Progenitor cell of endocrine pancreas (in vitro differentiated cells): Measurements from ENCODE around the gene NYAP2. TPM values are rescaled to one million over a fixed set of nuclear protein-coding genes. Genes with fewer than 3 reads are reported as not detected.

ENCODE experiments used
- DNase-seq: peaks from one replicate; pipeline ENCODE4 v3.0.0; 2021; ENCODE audit warnings: low spot score; ENCODE audit not compliant: unreplicated experiment
- H3K27ac Mint-ChIP-seq: 2 replicates; pipeline ENCODE4 v1.8.0; 2021; ENCODE audit warnings: mild to moderate bottlenecking, moderate library complexity, mixed read lengths
- H3K27me3 Mint-ChIP-seq: 2 replicates; pipeline ENCODE4 v1.8.0; 2021; ENCODE audit warnings: mixed read lengths
- H3K36me3 Mint-ChIP-seq: 2 replicates; pipeline ENCODE4 v1.8.0; 2022; ENCODE audit warnings: mixed read lengths; ENCODE audit not compliant: insufficient read depth
- H3K4me1 Mint-ChIP-seq: 2 replicates; pipeline ENCODE4 v1.8.0; 2021; ENCODE audit warnings: low read depth, mixed read lengths
- H3K4me3 Mint-ChIP-seq: 2 replicates; pipeline ENCODE4 v1.8.0; 2021; ENCODE audit warnings: low read depth, mild to moderate bottlenecking, moderate library complexity, mixed read lengths
- H3K9me3 Mint-ChIP-seq: 2 replicates; pipeline ENCODE4 v1.8.0; 2021; ENCODE audit warnings: low read depth, mixed read lengths
- total RNA-seq: library from RNA; stranded (reverse); gene quantifications from 2 replicates; pipeline ENCODE4 v1.2.1, GENCODE V29; 2021
- TF ChIP-seq, protein P1 (sequence below): fragments of 200-600 bp; sonication (generic); IDR thresholded peaks from one replicate; pipeline ENCODE4 v1.5.0; 2021; ENCODE audit warnings: antibody characterized with exemption, mild to moderate bottlenecking; ENCODE audit not compliant: unreplicated experiment

NYAP2 gene
- total RNA-seq, 1 donor from 2014 or later: 0.10 TPM

DNA sequence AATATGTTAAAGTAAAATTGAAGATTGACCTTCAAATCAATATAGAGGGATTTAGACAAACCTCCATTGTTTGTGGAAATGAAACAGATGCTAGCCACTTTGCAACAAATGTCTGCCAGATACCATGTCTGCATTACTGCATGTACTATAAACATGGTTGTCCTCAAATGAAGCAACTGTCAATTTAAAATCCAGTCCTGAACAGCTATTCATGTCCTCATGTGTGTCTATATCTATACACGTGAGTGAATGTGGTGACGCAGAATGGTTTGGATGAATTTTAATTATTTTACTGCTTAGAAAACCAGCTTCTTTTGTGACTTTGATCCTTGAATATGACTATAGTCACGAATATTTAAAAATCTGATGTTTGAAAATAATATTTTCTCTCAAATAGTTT is 71.5 kb downstream of the NYAP2 start:
- H3K4me1 Mint-ChIP-seq: peaks cover 31% of the 10 kb centered on the region
- TF ChIP-seq, protein P1, sequence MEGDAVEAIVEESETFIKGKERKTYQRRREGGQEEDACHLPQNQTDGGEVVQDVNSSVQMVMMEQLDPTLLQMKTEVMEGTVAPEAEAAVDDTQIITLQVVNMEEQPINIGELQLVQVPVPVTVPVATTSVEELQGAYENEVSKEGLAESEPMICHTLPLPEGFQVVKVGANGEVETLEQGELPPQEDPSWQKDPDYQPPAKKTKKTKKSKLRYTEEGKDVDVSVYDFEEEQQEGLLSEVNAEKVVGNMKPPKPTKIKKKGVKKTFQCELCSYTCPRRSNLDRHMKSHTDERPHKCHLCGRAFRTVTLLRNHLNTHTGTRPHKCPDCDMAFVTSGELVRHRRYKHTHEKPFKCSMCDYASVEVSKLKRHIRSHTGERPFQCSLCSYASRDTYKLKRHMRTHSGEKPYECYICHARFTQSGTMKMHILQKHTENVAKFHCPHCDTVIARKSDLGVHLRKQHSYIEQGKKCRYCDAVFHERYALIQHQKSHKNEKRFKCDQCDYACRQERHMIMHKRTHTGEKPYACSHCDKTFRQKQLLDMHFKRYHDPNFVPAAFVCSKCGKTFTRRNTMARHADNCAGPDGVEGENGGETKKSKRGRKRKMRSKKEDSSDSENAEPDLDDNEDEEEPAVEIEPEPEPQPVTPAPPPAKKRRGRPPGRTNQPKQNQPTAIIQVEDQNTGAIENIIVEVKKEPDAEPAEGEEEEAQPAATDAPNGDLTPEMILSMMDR: no peak
- H3K27me3 Mint-ChIP-seq: peaks cover under 1% of the 10 kb centered on the region
- DNase-seq: no peak
- no peaks in the 10 kb centered on the region for H3K9me3 Mint-ChIP-seq
- H3K36me3 Mint-ChIP-seq: no peaks in the 10 kb centered on the region
- H3K4me3 Mint-ChIP-seq: no peak overlapping the region
- peak overlapping the region; percentile 25 for H3K27ac Mint-ChIP-seq

DNA sequence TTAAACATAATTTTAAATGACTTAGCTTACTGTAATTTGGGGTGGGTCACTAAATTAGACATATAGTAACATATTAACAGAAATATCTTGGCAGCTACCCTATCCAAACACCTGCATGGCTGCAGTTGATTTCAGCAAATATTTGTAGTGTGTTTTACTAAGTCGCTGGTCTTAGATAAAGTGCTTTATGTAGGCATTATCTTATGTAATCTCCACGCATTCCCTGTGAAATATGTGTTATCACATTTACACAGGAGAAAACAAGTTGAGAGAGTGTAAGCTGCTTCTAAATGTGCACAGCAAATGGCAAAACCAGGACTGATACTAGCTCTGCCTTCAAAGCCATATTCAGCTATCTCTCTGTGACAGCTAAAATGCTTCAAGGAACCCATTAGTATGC is 72.0 kb downstream of the NYAP2 start:
- no peaks in the 10 kb centered on the region for H3K9me3 Mint-ChIP-seq
- TF ChIP-seq, protein P1: no peak
- DNase-seq: no peak
- H3K27ac Mint-ChIP-seq: peak overlapping the region; percentile 25
- H3K4me3 Mint-ChIP-seq: no peak overlapping the region
- H3K4me1 Mint-ChIP-seq: peaks cover 31% of the 10 kb centered on the region
- no peaks in the 10 kb centered on the region for H3K27me3 Mint-ChIP-seq
- no peaks in the 10 kb centered on the region for H3K36me3 Mint-ChIP-seq

DNA sequence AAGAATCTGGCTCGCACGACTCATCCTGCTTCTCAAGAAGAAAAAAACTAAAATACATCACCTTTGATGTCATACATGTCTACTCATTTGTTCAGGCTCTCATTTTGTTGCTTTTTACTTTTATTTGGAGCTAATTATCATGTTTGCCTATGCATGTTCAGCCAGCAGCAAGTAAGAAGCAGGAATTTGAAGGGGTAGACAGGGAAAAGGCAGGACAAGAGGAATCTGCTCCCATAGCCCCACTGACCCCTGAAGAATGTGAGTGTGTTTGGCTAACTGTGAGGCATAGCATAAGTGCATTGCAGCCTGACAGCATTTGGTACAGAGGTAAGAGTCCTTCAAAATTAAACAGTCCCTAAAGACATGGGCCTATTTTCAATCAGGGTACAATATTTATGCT is 72.7 kb downstream of the NYAP2 start:
- Mint-ChIP-seq H3K27ac (no peak overlapping the region), H3K36me3 (no peaks in the 10 kb centered on the region), H3K4me3 (no peak overlapping the region), H3K4me1 (peaks cover 27% of the 10 kb centered on the region), H3K27me3 (no peaks in the 10 kb centered on the region), H3K9me3 (no peaks in the 10 kb centered on the region)
- DNase-seq: no peak
- TF ChIP-seq, protein P1: no peak

DNA sequence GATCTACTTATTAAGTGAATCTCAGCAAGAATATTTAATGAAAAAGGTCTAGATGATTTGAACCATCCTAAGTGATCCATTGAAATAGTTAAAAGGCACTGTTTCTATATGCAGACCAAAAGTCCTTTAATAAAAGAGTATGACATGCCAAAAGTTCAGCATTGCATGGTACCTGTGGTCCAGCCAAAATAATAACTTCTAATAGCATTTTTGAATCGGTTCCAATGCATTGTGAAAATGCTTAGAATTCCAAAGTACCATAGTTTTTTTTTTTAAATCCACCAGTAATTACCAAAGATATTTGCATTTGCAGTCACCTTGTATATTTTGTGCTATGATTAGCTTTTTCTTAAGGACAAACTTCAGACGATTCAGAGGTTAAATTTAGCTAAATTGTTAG is 79.9 kb downstream of the NYAP2 start:
- Mint-ChIP-seq H3K27me3 (peaks cover 8% of the 10 kb centered on the region), H3K27ac (no peak overlapping the region), H3K4me3 (no peak overlapping the region), H3K9me3 (no peaks in the 10 kb centered on the region), H3K4me1 (peaks cover 11% of the 10 kb centered on the region), H3K36me3 (no peaks in the 10 kb centered on the region)
- TF ChIP-seq, protein P1: no peak
- no peak for DNase-seq

DNA sequence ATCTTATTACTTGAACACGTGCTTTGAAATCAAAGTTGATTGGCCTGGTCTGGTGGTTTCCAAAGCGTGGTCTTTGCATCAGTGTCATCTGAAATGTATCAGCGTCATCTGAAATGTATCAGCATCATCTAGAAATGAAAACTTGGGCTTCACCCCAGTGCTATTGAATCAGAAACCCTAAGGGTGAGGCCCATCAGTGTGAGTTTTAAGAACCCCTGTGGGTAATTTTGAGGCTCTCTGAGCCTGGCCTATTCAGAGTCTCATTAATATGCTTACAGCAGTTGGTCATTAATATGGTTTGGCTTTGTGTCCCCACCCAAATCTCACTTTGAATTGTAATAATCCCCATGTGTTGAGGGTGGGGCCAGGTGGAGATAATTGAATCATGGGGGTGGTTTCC is 85.2 kb downstream of the NYAP2 start:
- DNase-seq: no peak
- TF ChIP-seq, protein P1: no peak
- no peak overlapping the region for H3K4me3 Mint-ChIP-seq

More for the DNA sequence above, 85.2 kb downstream of the NYAP2 start:
- H3K27ac Mint-ChIP-seq: no peak overlapping the region
- no peaks in the 10 kb centered on the region for H3K36me3 Mint-ChIP-seq
- peaks cover 9% of the 10 kb centered on the region for H3K4me1 Mint-ChIP-seq
- no peaks in the 10 kb centered on the region for H3K27me3 Mint-ChIP-seq
- no peaks in the 10 kb centered on the region for H3K9me3 Mint-ChIP-seq
